ENCODE measurements around the gene B4GALT5.

B4GALT5 gene

DNA sequence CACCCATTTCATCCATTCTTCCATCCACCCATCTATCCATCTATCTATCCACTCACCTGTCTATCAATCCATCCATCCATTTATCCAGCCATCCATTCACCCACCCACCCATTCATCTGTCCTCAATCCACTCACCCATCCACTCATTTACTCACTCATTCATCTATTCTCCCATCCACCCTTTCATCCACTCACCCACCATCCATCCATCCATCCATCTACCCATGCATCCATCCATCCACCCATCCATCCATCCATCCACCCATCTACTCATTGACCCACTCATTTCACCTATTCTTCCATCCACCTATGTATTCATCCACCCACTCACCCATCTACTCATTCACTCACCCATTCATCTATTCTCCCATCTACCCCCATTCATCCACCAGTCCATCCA, 121.6 kb downstream of the B4GALT5 start:
- DNase-seq (ENCODE audit: low read depth), result no peak
- no peak for TF ChIP-seq CTCF (conservative IDR thresholded peaks at IDR 0.05; ENCODE audit: low read depth, low read length)

DNA sequence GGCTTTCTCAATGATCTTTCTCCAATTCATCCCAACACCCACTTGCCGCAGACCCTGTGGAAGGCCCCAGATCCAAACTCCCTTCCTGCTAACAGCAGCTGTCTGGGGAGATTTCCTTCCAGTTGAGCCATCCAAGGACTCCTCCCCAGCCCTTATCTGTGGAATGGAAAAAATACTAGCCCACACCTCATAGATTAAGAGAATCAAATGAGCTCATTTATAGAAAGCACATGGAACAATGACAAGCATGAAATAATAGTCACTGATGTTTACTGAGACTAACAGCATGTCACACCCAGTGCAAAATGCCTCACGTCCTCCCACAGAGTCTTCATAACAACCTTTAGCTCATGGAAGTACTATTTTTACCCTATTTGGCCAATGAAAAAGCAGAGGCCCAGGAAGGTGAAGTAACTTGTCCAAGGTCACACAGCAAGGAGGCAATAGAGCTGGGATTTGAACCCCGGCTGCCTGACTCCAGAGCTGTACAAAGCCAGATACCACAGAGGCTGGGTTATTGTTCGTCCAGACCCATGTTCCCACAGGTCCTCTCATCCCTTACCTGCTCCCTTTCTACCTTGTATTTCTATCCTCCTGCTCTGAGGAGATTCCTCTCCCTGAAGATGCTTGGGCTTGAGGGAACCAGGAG, 122.3 kb downstream of the B4GALT5 start:
- no peak overlapping the region for H3K4me3 ChIP-seq (ENCODE audit: low read length)
- no peak for TF ChIP-seq CTCF (conservative IDR thresholded peaks at IDR 0.05; ENCODE audit: low read depth, low read length)
- no peak for DNase-seq (ENCODE audit: low read depth)

More for the DNA sequence above, 121.6 kb downstream of the B4GALT5 start:
- no peak overlapping the region for H3K4me3 ChIP-seq (ENCODE audit: low read length)

- TF ChIP-seq CTCF (conservative IDR thresholded peaks at IDR 0.05; ENCODE audit: low read depth, low read length), result no peak
- no peak for DNase-seq (ENCODE audit: low read depth)
- no peak overlapping the region for H3K4me3 ChIP-seq (ENCODE audit: low read length)
Observed at GRCh38 chr20:49590163-49591017, 123.3 kb downstream of the B4GALT5 start.

DNA sequence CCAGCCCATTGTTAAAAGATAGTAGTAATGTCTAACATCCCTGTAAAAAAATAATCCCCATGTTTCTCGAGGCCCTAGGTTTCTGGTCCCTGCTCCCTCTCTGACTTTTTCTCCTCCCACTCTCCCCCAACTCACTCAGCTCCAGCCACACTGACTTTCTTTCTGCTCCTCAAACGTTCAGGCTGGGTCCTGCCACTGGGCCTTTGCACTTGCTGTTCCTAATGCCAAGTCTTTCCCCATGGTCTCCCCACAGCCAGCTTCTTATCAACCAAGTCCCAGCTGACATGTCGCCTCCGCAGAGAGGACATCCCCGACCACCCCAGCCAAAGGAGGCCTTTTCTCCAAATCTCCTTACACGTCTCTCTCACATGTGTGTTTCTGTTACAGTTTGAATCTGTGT, 123.9 kb downstream of the B4GALT5 start:
- H3K4me3 ChIP-seq (ENCODE audit: low read length), result no peak overlapping the region
- TF ChIP-seq CTCF (conservative IDR thresholded peaks at IDR 0.05; ENCODE audit: low read depth, low read length), result no peak
- DNase-seq (ENCODE audit: low read depth), result no peak

GRCh38 chr20:49587111-49587570, 126.5 kb downstream of the B4GALT5 start:
- no peak for TF ChIP-seq CTCF (conservative IDR thresholded peaks at IDR 0.05; ENCODE audit: low read depth, low read length)
- DNase-seq (ENCODE audit: low read depth), result no peak
- H3K4me3 ChIP-seq (ENCODE audit: low read length), result no peak overlapping the region

DNA sequence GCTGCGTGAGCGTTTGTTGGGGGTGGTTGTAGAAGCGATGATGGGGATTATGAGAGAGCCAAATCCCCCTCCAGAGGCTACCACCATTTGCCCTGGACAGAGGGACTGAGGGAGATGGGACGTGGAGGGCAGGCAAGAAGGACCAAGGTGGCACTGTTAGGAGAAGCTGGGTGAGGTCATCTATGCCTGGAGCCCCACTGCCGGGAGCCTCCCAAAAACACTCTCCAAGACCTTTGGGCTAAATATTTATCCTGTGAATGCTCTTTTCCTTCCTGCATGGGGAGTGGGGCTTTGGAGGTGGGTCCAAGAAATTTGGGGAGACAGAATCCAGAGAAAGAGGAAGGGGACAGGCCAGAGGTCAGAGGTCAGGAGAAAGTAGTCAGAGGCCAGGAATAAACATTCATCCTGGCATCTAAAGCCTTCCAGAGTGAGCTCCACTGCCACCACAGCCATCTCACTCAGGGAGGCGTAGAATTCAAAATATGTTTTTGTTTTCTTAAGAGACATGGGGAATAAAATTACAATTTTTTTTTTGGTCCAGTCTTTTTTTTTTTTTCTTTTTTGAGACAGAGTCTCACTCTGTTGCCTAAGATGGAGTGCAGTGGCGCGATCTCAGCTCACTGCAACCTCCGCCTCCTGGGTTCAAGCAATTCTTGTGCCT, 128.0 kb downstream of the B4GALT5 start:
- H3K4me3 ChIP-seq (ENCODE audit: low read length), result no peak overlapping the region
- no peak for DNase-seq (ENCODE audit: low read depth)
- TF ChIP-seq CTCF (conservative IDR thresholded peaks at IDR 0.05; ENCODE audit: low read depth, low read length), result no peak
